Measurements from ENCODE around the gene CIRBP.
A peak's percentile ranks its signal among the peaks of the same experiment; 100 is the strongest.

The CIRBP gene

GRCh38 chr19:1274081-1274851 is 5.1 kb downstream of the CIRBP start:
- no peak for TF ChIP-seq CTCF (IDR thresholded peaks at IDR 0.05; ENCODE audit: extremely low read depth, missing control alignments)
- DNase-seq (ENCODE audit: low spot score), result no peak

GRCh38 chr19:1274852-1275259 is 5.7 kb downstream of the CIRBP start:
- no peak for TF ChIP-seq CTCF (IDR thresholded peaks at IDR 0.05; ENCODE audit: extremely low read depth, missing control alignments)
- DNase-seq (ENCODE audit: low spot score), result no peak

GRCh38 chr19:1275260-1275975 is 6.3 kb downstream of the CIRBP start, which contains the start of gene FAM174C:
FAM174C (plus strand) TSS chr19:1275530; CDS start chr19:1275550, 20 bp downstream.
- TF ChIP-seq CTCF (IDR thresholded peaks at IDR 0.05; ENCODE audit: extremely low read depth, missing control alignments), result no peak
- DNase-seq (ENCODE audit: low spot score), result peak; percentile 98

GRCh38 chr19:1275976-1276627 is 7.0 kb downstream of the CIRBP start:
- DNase-seq (ENCODE audit: low spot score), result no peak
- TF ChIP-seq CTCF (IDR thresholded peaks at IDR 0.05; ENCODE audit: extremely low read depth, missing control alignments), result no peak

- no peak for DNase-seq (ENCODE audit: low spot score)
- TF ChIP-seq CTCF (IDR thresholded peaks at IDR 0.05; ENCODE audit: extremely low read depth, missing control alignments), result no peak
These were observed 7.5 kb downstream of the CIRBP start for GRCh38 chr19:1276628-1277022.

GRCh38 chr19:1277061-1277460 is 7.9 kb downstream of the CIRBP start:
- TF ChIP-seq CTCF (IDR thresholded peaks at IDR 0.05; ENCODE audit: extremely low read depth, missing control alignments), result no peak
- no peak for DNase-seq (ENCODE audit: low spot score)

GRCh38 chr19:1278074-1278473 is 8.9 kb downstream of the CIRBP start:
- no peak for TF ChIP-seq CTCF (IDR thresholded peaks at IDR 0.05; ENCODE audit: extremely low read depth, missing control alignments)
- no peak for DNase-seq (ENCODE audit: low spot score)

Data from GM20000 (cell line).